IPS-18a (cell line): Measurements from ENCODE around the gene TUBA4A.

Experiments used
- H3K27ac ChIP-seq: one replicate; pipeline ENCODE4 v1.5.1; 2013; ENCODE audit warnings: low read length
- H3K27me3 ChIP-seq: one replicate; pipeline ENCODE4 v1.6.1; 2013; ENCODE audit warnings: mild to moderate bottlenecking, low read length; ENCODE audit not compliant: control insufficient read depth, insufficient read depth
- H3K36me3 ChIP-seq: one replicate; pipeline ENCODE4 v1.6.1; 2013; ENCODE audit warnings: low read depth, low read length; ENCODE audit not compliant: control insufficient read depth
- H3K4me1 ChIP-seq: one replicate; pipeline ENCODE4 v1.6.1; 2013; ENCODE audit warnings: low read depth, low read length; ENCODE audit not compliant: control insufficient read depth
- H3K4me3 ChIP-seq: one replicate; pipeline ENCODE4 v1.5.1; 2013; ENCODE audit warnings: low read length
- H3K9ac ChIP-seq: one replicate; pipeline ENCODE4 v1.6.1; 2013; ENCODE audit warnings: mild to moderate bottlenecking, low read length, moderate library complexity
- H3K9me3 ChIP-seq: one replicate; pipeline ENCODE4 v1.6.1; 2013; ENCODE audit warnings: low read depth, low read length; ENCODE audit not compliant: control insufficient read depth

The TUBA4A gene

DNA sequence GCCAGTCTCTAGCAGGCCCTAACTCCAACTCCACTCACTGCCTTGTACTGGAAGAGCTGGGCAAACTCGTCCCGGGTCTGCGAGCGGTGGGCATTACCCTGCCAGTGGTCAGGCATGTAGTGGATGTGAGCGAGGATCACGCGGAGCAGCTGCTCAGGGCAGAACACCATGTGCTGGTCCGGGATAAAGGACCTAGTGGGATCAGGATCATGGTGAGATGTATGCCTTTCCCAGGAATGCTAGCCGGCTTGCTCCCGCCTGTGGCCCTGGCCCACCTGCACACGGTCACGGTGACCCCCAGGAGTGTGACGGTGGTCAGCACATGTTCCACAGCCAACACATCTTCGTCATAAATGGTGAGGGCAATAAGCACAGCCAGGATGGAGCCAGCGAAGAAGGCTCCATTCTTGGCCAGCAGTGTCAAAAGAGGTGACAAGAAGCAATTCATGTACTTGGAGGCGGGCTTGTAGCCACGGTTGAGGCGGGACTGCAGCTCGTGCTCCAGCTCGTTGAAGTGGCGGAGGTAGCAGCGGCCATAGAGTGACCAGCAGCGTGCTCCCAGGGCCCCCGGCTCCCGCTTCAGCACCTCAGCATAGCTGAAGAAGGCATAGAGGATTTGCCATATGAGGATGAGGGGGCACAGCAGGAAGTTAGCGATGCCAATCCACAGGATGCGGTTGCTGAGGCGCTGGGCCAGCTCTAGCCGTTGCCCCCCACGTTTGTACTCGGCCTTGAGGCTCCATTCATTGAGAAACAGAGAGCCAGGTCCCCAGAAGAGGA is 29.7 kb downstream of the TUBA4A start:
- Histone ChIP-seq H3K27ac (no peak overlapping the region), H3K4me1 (peaks cover 6% of the 10 kb centered on the region), H3K9ac (no peak overlapping the region), H3K36me3 (peaks cover 25% of the 10 kb centered on the region), H3K27me3 (no peaks in the 10 kb centered on the region), H3K9me3 (no peaks in the 10 kb centered on the region), H3K4me3 (no peak overlapping the region)

DNA sequence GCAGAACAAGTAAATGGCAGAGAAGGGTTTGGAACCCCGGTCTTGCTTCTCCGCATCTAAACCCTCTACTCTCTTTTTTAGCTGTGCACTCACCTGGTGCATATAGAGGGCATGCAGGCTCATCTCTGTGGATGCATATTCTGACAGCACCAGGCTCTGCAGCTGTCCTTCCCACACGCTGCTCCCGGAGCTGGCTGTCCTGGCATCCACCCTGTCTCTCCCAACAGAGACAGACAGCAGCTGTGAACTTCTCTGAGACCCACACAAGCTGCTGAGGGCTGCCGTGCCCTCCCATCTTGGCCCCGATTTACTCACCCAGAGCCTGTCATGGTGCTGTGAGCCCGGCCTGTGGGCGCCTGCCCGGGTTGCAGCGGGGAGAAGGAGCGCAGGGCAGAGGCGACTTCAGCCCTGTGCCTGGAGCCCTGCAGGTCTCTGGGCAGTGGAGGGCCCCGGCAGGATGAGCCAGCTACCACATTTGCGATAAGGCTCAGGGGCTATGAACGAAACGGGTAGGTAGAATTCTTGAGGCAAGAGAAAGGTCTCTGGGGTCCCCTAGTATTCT is 31.7 kb downstream of the TUBA4A start:
- no peak overlapping the region for H3K27ac ChIP-seq
- H3K36me3 ChIP-seq = peaks cover 25% of the 10 kb centered on the region
- no peak overlapping the region for H3K4me3 ChIP-seq
- peaks cover 6% of the 10 kb centered on the region for H3K4me1 ChIP-seq
- no peaks in the 10 kb centered on the region for H3K27me3 ChIP-seq
- H3K9ac ChIP-seq = no peak overlapping the region
- no peaks in the 10 kb centered on the region for H3K9me3 ChIP-seq

DNA sequence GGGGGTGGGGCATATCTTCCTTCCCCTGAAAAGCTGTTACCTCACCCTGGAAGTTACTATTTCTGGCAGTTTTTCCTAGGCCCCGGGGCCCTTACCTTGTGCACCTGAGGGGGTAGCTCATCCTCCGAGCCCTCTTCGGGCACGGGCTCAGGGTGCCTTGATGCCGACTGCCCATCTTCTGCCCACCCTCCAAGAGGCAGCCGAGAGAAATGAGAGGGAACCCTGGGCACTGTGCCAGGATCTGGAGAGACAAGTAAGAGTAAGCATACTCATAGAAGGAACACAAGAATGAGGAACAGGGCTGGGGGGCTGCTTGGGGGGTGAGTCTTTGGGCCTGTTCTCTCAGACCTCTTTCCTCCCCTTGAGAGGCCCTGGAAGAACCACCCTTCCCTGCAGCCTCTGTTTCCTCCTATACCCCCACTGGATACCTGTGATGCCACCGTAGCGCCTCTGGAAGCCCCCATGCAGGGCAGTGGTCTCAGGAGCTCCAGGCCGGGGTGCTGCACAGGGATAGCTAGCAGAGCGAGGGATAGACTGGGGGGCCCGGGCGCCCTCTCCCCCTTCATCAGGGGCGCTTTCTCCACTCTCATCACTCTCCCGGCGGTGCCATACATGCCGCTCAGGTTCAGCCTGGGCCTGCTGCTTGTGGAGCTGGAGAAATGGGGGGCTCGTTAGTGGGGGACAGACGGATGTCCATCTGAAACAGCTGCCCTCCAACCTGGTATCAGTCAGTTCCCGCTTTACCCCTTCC is 32.9 kb downstream of the TUBA4A start:
- Histone ChIP-seq H3K4me1 (peaks cover 6% of the 10 kb centered on the region), H3K9ac (no peak overlapping the region), H3K9me3 (no peaks in the 10 kb centered on the region), H3K36me3 (peaks cover 25% of the 10 kb centered on the region), H3K27ac (no peak overlapping the region), H3K27me3 (no peaks in the 10 kb centered on the region), H3K4me3 (no peak overlapping the region)

DNA sequence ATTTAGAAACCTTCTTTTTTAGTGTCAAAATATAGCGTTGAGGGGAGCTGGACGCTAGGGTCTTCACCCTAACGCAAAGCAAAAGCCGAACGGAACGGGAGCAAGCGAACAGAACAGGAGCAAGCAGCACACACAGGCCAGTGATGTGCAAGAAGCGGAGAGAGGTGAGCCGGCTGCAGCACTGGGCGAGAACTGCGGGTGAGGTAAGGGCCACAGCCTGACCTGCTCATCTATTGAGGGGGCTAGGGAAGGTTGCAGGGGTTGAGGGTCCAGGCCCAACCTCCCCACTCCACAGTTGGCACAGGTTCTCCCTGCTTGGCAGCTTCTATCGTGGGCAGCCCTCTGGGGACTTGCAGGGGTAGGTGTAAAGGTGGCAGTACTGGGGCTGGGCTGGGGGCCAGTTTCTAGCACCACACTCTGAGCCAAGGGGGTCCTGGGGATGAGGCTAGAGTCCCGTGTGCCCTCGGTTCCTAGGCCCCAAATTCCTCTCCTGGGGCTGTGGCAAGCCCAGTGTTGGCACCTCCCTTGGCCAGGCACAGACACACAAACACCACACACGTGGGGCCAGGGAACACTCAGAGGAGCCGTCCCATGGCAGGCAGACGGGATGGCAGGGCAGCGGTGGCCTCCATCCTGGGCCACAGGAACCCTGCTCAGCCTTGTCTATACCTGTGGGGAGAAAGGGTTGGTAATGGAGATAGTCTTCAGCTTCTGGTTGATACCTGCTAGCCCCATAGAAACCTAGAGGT is 33.8 kb downstream of the TUBA4A start:
- H3K9ac ChIP-seq = peak overlapping the region; percentile 67
- H3K27ac ChIP-seq = no peak overlapping the region
- peak overlapping the region; percentile 83 for H3K4me3 ChIP-seq
- no peaks in the 10 kb centered on the region for H3K9me3 ChIP-seq
- H3K27me3 ChIP-seq = no peaks in the 10 kb centered on the region
- H3K4me1 ChIP-seq = peaks cover 6% of the 10 kb centered on the region
- peaks cover 26% of the 10 kb centered on the region for H3K36me3 ChIP-seq

DNA sequence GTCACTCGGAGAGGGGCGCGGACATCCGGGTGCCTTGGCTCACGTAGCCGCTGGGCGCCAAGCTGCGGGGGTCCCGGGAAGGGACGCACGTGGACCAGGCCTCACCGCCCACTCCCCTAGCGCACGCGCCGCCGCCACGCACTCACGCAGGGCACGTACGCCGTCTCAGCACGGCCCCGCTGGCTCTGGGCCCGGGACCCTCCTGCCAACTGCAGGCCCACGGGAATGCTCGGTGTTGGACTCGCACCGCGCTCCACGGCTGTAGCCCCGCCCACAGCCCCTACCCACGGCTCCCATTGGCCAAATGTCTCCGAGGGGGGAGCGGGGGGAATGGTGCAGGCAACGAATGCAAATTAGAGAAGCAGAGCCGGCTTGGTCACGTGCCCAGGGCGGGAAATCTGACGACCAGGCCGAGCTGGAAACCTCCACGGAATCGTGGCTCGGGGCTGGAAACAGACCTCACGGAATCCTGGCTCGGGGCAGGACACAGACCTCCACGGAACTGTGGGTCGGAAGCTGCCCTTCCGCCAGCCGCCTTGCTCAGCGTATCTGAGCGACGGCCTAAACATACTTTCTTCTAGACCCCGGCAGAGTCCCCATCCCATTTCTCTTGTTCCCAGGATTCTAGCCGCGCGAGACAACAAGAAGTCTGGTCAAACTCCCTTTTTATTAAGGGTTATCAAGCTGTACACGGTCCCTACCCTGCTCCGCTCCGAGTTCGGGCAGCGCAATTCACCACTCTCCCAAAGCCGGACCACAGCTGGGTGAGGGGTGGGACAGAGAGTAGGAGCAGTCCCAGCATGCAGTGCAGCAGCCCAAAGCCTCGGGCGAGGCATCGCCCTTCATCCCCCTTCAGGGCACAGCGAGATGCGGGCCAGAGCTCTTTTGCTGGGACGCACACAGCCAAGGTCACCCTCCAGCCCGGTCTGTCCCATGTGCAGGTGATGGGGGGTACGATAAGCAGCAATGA is 34.7 kb downstream of the TUBA4A start, which contains the start of gene ABCB6:
ABCB6 (minus strand) TSS at position 227 of the 970 bp plus-strand sequence. CDS start 285 bp downstream, outside the sequence.
- Histone ChIP-seq H3K4me3 (peak within 1 kb of the TSS; percentile 83), H3K36me3 (peaks cover 26% of the 10 kb centered on the region), H3K4me1 (peaks cover 6% of the 10 kb centered on the region), H3K9ac (peak within 1 kb of the TSS; percentile 67), H3K9me3 (no peaks in the 10 kb centered on the region), H3K27me3 (no peaks in the 10 kb centered on the region), H3K27ac (peak within 1 kb of the TSS; percentile 21)

DNA sequence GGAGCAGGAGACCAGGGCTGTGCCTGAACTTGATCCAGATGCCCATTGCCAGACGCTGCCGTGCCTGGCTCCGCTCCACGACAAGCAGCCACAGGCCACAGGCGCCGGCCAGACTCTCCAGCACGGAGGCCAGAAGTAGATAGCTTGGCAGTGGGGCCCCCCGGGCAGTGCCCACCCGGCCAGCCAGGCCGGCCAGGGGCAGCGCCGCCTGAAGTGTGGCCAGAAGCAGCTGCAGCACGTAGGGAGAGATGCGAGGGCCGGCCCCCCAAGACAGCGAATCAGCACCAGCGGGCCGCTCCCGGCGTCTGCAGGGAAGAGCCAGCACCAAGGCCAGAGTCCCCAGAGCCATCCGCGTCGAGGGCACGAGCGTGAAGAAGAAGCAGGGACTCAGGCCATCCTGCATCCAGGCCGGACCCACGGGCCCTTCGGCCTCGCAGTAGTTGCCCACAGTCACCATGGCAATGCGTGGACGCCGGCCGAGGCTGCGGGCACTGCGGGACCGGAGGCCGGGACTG is 35.4 kb downstream of the TUBA4A start:
- no peaks in the 10 kb centered on the region for H3K9me3 ChIP-seq
- peak overlapping the region; percentile 67 for H3K9ac ChIP-seq
- H3K4me3 ChIP-seq = peak overlapping the region; percentile 83
- H3K27ac ChIP-seq = no peak overlapping the region
- no peaks in the 10 kb centered on the region for H3K27me3 ChIP-seq
- H3K36me3 ChIP-seq = peaks cover 25% of the 10 kb centered on the region
- H3K4me1 ChIP-seq = peaks cover 6% of the 10 kb centered on the region

DNA sequence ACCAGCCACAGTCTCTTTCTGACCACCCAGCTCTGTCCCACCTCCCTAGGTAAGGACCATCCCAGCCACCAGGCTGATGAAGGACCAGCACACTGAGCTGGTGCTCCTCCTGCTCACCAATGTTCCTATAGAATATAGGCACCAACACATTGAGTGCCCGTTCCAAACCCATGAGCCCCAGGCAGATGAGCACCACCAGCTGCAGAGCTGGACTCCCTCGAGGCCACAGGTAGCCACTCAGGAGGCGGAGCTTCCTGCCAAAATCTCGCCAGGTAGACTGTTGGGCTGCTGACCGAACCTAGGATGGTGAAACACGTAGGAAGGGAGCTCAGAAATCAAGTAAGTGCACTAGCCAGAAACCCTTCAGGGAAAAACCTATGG is 37.2 kb downstream of the TUBA4A start:
- Histone ChIP-seq H3K4me3 (no peak overlapping the region), H3K4me1 (peaks cover 6% of the 10 kb centered on the region), H3K9ac (no peak overlapping the region), H3K27me3 (no peaks in the 10 kb centered on the region), H3K27ac (no peak overlapping the region), H3K36me3 (peaks cover 25% of the 10 kb centered on the region), H3K9me3 (no peaks in the 10 kb centered on the region)

DNA sequence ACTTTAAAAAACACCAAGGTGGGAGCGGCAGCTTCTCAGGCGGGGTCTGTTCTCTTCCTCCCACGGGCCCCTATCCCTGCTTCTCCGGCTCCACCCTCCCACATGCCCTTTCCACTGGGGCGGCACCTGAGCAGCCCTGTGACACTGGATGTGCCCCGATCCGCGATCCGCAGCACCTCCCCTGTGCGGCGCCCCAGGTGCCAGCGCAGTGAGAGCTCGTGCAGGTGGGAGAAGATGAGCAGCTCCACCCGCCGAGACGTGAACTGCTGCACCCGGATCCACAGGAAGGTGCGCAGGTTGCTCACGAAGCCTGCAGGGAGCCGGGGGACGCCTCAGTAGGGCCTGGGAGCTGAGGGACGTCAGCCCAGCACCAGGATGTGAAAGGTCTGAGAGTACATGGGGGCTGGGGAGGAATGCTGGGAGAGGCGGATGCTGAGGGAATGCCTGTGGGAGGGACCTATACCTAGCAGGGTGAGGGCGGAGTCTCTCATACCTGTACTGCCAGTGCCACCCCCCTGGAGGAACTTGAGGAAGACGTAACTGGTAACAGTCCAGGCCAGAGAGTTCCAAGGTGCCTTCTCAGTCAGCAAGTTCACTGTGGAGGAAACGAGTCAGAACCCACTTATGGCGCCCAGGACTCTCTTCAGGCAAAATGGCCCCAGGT is 37.7 kb downstream of the TUBA4A start:
- H3K27ac ChIP-seq = no peak overlapping the region
- no peak overlapping the region for H3K9ac ChIP-seq
- H3K4me3 ChIP-seq = no peak overlapping the region
- peaks cover 27% of the 10 kb centered on the region for H3K36me3 ChIP-seq
- no peaks in the 10 kb centered on the region for H3K9me3 ChIP-seq
- peaks cover 6% of the 10 kb centered on the region for H3K4me1 ChIP-seq
- H3K27me3 ChIP-seq = no peaks in the 10 kb centered on the region

DNA sequence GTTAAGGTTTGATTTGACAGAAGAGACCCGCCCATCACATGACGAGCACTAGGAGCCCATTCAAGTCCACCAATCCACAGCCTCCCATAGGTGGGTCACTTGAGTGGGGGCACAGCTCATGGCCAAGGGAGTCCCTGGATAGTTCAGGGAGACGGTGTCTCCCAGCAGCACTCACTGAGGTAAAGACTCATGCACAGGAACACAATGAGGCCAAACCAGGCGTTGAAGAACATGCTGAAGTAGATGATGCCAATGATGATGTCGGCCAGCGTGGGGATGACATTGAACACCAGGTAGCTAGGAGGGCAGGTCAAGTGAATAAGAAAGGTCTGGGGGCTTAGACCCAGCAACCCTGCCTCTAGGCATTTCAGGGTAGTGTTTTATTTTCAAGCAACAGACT is 38.9 kb downstream of the TUBA4A start:
- Histone ChIP-seq H3K36me3 (peaks cover 39% of the 10 kb centered on the region), H3K9me3 (no peaks in the 10 kb centered on the region), H3K27me3 (no peaks in the 10 kb centered on the region), H3K27ac (no peak overlapping the region), H3K9ac (no peak overlapping the region), H3K4me3 (no peak overlapping the region), H3K4me1 (peaks cover 6% of the 10 kb centered on the region)

DNA sequence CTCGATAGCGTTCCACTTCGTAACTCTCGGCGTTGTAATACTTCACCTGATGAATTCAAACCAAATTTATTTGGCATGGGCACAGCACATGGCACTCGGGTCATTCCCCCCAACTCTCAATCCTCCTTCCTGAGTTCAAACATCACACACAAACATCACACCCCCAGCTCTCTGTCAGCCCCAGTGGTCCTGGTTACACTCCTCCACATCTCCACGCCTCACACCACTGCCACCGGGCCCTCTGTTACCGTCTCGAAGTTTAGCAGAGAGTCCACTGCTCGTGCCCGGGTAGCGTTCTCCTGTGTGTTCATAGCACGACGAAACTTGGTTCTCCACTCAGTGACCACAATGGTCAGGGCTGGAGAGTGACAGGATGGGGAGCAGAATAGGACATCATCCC is 39.6 kb downstream of the TUBA4A start:
- H3K36me3 ChIP-seq = peaks cover 42% of the 10 kb centered on the region

More for the DNA sequence above, 39.6 kb downstream of the TUBA4A start:
- Histone ChIP-seq H3K9me3 (no peaks in the 10 kb centered on the region), H3K4me3 (no peak overlapping the region), H3K4me1 (peaks cover 2% of the 10 kb centered on the region), H3K27ac (no peak overlapping the region), H3K27me3 (no peaks in the 10 kb centered on the region), H3K9ac (no peak overlapping the region)
